Measurements from ENCODE around the gene ITSN2. TPM values are rescaled to one million over a fixed set of nuclear protein-coding genes. Genes with fewer than 3 reads are reported as not detected.

The ITSN2 gene
- polyA plus RNA-seq, 1 donor from 2014 or later, result 10.6 TPM

- H3K79me2 ChIP-seq (replicated peaks; ENCODE audit: insufficient read depth, low read length), result no peaks in the 10 kb centered on the region
- H3K36me3 ChIP-seq (ENCODE audit: insufficient read depth, low read length), result no peaks in the 10 kb centered on the region
- TF ChIP-seq SMC3 (conservative IDR thresholded peaks at IDR 0.05; ENCODE audit: poor library complexity), result no peak
- no peak for TF ChIP-seq MXI1 (conservative IDR thresholded peaks at IDR 0.05; ENCODE audit: poor library complexity, severe bottlenecking)
- no peak for TF ChIP-seq TAF1 (IDR thresholded peaks at IDR 0.05; ENCODE audit: low read depth)
- TF ChIP-seq EP300 (conservative IDR thresholded peaks at IDR 0.05; ENCODE audit: poor library complexity, severe bottlenecking), result no peak
- TF ChIP-seq POLR2AphosphoS5 (IDR thresholded peaks at IDR 0.05), result no peak
- TF ChIP-seq EZH2 (IDR thresholded peaks at IDR 0.05; ENCODE audit: borderline replicate concordance, insufficient read depth, low read length, poor library complexity, severe bottlenecking), result no peak
- no peak for TF ChIP-seq CTCF (IDR thresholded peaks at IDR 0.05; ENCODE audit: poor library complexity, severe bottlenecking)
- no peak for TF ChIP-seq RAD21 (conservative IDR thresholded peaks at IDR 0.05)
- no peak for TF ChIP-seq REST (IDR thresholded peaks at IDR 0.05; ENCODE audit: borderline replicate concordance)
- H3K9me2 ChIP-seq (ENCODE audit: insufficient read depth, low read length), result no peaks in the 10 kb centered on the region
- no peaks in the 10 kb centered on the region for H3F3A ChIP-seq (ENCODE audit: insufficient read depth, low read length, poor library complexity, severe bottlenecking)
- no peak overlapping the region for H3K9ac ChIP-seq (ENCODE audit: low read length)
- no peaks in the 10 kb centered on the region for H4K20me1 ChIP-seq (ENCODE audit: insufficient read depth)
- no peak overlapping the region for H3K27ac ChIP-seq (ENCODE audit: low read length)
- H2AFZ ChIP-seq (ENCODE audit: low read depth, low read length), result no peak overlapping the region
- H3K27me3 ChIP-seq (ENCODE audit: insufficient read depth, low read depth, low read length), result no peaks in the 10 kb centered on the region
- no peak overlapping the region for H3K4me2 ChIP-seq (ENCODE audit: low read length)
- H3K9me3 ChIP-seq (ENCODE audit: low read length), result no peaks in the 10 kb centered on the region
- no peak overlapping the region for H3K4me3 ChIP-seq (ENCODE audit: low read length)
Observed at GRCh38 chr2:24307961-24308360, 52.4 kb downstream of the ITSN2 start.

- TF ChIP-seq EZH2 (IDR thresholded peaks at IDR 0.05; ENCODE audit: borderline replicate concordance, insufficient read depth, low read length, poor library complexity, severe bottlenecking) (no peak), CTCF (IDR thresholded peaks at IDR 0.05; ENCODE audit: poor library complexity, severe bottlenecking) (no peak), SMC3 (conservative IDR thresholded peaks at IDR 0.05; ENCODE audit: poor library complexity) (no peak), TAF1 (IDR thresholded peaks at IDR 0.05; ENCODE audit: low read depth) (no peak), POLR2AphosphoS5 (IDR thresholded peaks at IDR 0.05) (no peak), RAD21 (conservative IDR thresholded peaks at IDR 0.05) (no peak), MXI1 (conservative IDR thresholded peaks at IDR 0.05; ENCODE audit: poor library complexity, severe bottlenecking) (no peak), EP300 (conservative IDR thresholded peaks at IDR 0.05; ENCODE audit: poor library complexity, severe bottlenecking) (no peak), REST (IDR thresholded peaks at IDR 0.05; ENCODE audit: borderline replicate concordance) (no peak)
- Histone ChIP-seq H3K36me3 (ENCODE audit: insufficient read depth, low read length) (no peaks in the 10 kb centered on the region), H3K27me3 (ENCODE audit: insufficient read depth, low read depth, low read length) (no peaks in the 10 kb centered on the region), H3K9me3 (ENCODE audit: low read length) (no peaks in the 10 kb centered on the region), H3F3A (ENCODE audit: insufficient read depth, low read length, poor library complexity, severe bottlenecking) (no peaks in the 10 kb centered on the region), H3K9ac (ENCODE audit: low read length) (no peak overlapping the region), H3K4me2 (ENCODE audit: low read length) (no peak overlapping the region), H3K79me2 (replicated peaks; ENCODE audit: insufficient read depth, low read length) (no peaks in the 10 kb centered on the region), H3K9me2 (ENCODE audit: insufficient read depth, low read length) (no peaks in the 10 kb centered on the region), H2AFZ (ENCODE audit: low read depth, low read length) (no peak overlapping the region), H4K20me1 (ENCODE audit: insufficient read depth) (no peaks in the 10 kb centered on the region), H3K27ac (ENCODE audit: low read length) (no peak overlapping the region), H3K4me3 (ENCODE audit: low read length) (no peak overlapping the region)
Observed at GRCh38 chr2:24304631-24305030, 55.7 kb downstream of the ITSN2 start.
